Colonic mucosa (tissue), 4 donors: ENCODE data around the gene CLDN7. TPM values are rescaled to one million over a fixed set of nuclear protein-coding genes. Genes with fewer than 3 reads are reported as not detected.

ENCODE experiments used
- DNase-seq: peaks from one replicate; pipeline ENCODE4 v3.0.0-alpha.2; 2020
- H3K27ac ChIP-seq: fragments of 200-600 bp; one replicate; pipeline ENCODE4 v1.8.0; 2021
- H3K27me3 ChIP-seq: fragments of 200-600 bp; one replicate; pipeline ENCODE4 v1.8.0; 2021
- H3K36me3 ChIP-seq: fragments of 200-600 bp; one replicate; pipeline ENCODE4 v1.8.0; 2021
- H3K4me1 ChIP-seq: fragments of 200-600 bp; one replicate; pipeline ENCODE4 v1.8.0; 2021; ENCODE audit warnings: mild to moderate bottlenecking
- H3K4me3 ChIP-seq: fragments of 200-600 bp; one replicate; pipeline ENCODE4 v1.8.0; 2021
- H3K9ac ChIP-seq, 2 donors: one replicate each; pipeline ENCODE4 v1.7.0; 2013; ENCODE audit warnings: control low read depth in 2 of 2, low read depth in 2 of 2, low read length in 2 of 2
- H3K9me3 ChIP-seq: fragments of 200-600 bp; one replicate; pipeline ENCODE4 v1.8.0; 2021
- CTCF ChIP-seq: fragments of 200-600 bp; IDR thresholded peaks from one replicate; pipeline ENCODE4 v1.8.0; 2022; ENCODE audit warnings: antibody characterized with exemption, mild to moderate bottlenecking
- intact Hi-C: fragments of 100-400 bp; cut with DNase I; formaldehyde crosslinking; loops from one replicate; pipeline ENCODE4 v1.14.1; 2022
- total RNA-seq, 2 donors: library from RNA; stranded (reverse); fragmentation: NEBNext Ultra II Directional in 1 of 2; extraction: Animal tissue kit (Norgen Biotek cat#: 25700) in 1 of 2; gene quantifications; one replicate each; pipeline ENCODE4 v1.2.1, GENCODE V29; 2021
- donor health status: healthy.
- donor health status: DM: no; HTN: no; CAD: no.
- donor health status: DM: no; HTN: no; CAD: no.

Gene CLDN7
- total RNA-seq, 2 donors from 2014 or later, result 798 to 919 TPM

- DNase-seq, result peak; percentile 92
- H3K27me3 ChIP-seq, result no peaks in the 10 kb centered on the region
- no peak for TF ChIP-seq CTCF
- peaks cover 14% of the 10 kb centered on the region for H3K4me1 ChIP-seq
- H3K36me3 ChIP-seq, result peaks cover 11% of the 10 kb centered on the region
- peak within 1 kb of the TSS; percentile 99 for H3K27ac ChIP-seq
- intact Hi-C loops, result no loop called here
- peak within 1 kb of the TSS; percentile 77 to 97 for H3K9ac ChIP-seq
- H3K9me3 ChIP-seq, result no peaks in the 10 kb centered on the region
- peak within 1 kb of the TSS; percentile 96 for H3K4me3 ChIP-seq
These were observed 42.3 kb downstream of the CLDN7 start, which contains the start of the genes ACADVL and DLG4 for GRCh38 chr17:7219812-7220592. ACADVL (plus strand) TSS chr17:7219938; CDS start chr17:7219985, 47 bp downstream. DLG4 (minus strand) TSS chr17:7219836.

- Histone ChIP-seq H3K4me1 (peaks cover 14% of the 10 kb centered on the region), H3K27me3 (no peaks in the 10 kb centered on the region), H3K9ac (peak overlapping the region; percentile 77 to 97), H3K9me3 (no peaks in the 10 kb centered on the region), H3K27ac (peak overlapping the region; percentile 99), H3K4me3 (peak overlapping the region; percentile 96), H3K36me3 (peaks cover 11% of the 10 kb centered on the region)
- DNase-seq, result no peak
- TF ChIP-seq CTCF, result no peak
- intact Hi-C loops, result no loop called here
These were observed 43.0 kb downstream of the CLDN7 start for GRCh38 chr17:7219229-7219811.

- H3K27me3 ChIP-seq, result no peaks in the 10 kb centered on the region
- H3K27ac ChIP-seq, result peak overlapping the region; percentile 99
- H3K9me3 ChIP-seq, result no peaks in the 10 kb centered on the region
- no peak for DNase-seq
- TF ChIP-seq CTCF, result no peak
- peak overlapping the region in 1 of 2 donors; percentile 77 for H3K9ac ChIP-seq
- peaks cover 11% of the 10 kb centered on the region for H3K36me3 ChIP-seq
- no peak overlapping the region for H3K4me3 ChIP-seq
- H3K4me1 ChIP-seq, result peaks cover 14% of the 10 kb centered on the region
- intact Hi-C loops, result no loop called here
These were observed 43.5 kb downstream of the CLDN7 start for GRCh38 chr17:7218758-7219157.

- peaks cover 14% of the 10 kb centered on the region for H3K4me1 ChIP-seq
- H3K9me3 ChIP-seq, result no peaks in the 10 kb centered on the region
- H3K27ac ChIP-seq, result no peak overlapping the region
- TF ChIP-seq CTCF, result no peak
- H3K36me3 ChIP-seq, result peaks cover 10% of the 10 kb centered on the region
- intact Hi-C loops, result no loop called here
- H3K9ac ChIP-seq, result peak overlapping the region; percentile 28 to 51
- no peak overlapping the region for H3K4me3 ChIP-seq
- DNase-seq, result no peak
- H3K27me3 ChIP-seq, result no peaks in the 10 kb centered on the region
These were observed 44.1 kb downstream of the CLDN7 start for GRCh38 chr17:7218166-7218565.

- H3K4me3 ChIP-seq, result peak overlapping the region; percentile 16
- H3K9ac ChIP-seq, result peak overlapping the region; percentile 43 to 51
These were observed 44.9 kb downstream of the CLDN7 start for GRCh38 chr17:7217113-7217987.

More at GRCh38 chr17:7217113-7217987, 44.9 kb downstream of the CLDN7 start:
- Histone ChIP-seq H3K27ac (peak overlapping the region; percentile 31), H3K4me1 (peaks cover 14% of the 10 kb centered on the region), H3K9me3 (no peaks in the 10 kb centered on the region), H3K27me3 (no peaks in the 10 kb centered on the region), H3K36me3 (peaks cover 2% of the 10 kb centered on the region)
- intact Hi-C loops, result no loop called here
- TF ChIP-seq CTCF, result no peak
- DNase-seq, result no peak
